IgD-negative memory B cell (primary cell): ENCODE results near the gene CD93. TPM values are rescaled to one million over a fixed set of nuclear protein-coding genes. Genes with fewer than 3 reads are reported as not detected.

Source experiments
- H3K27ac Mint-ChIP-seq, 3 donors: one replicate each; pipeline ENCODE4 v1.8.0; 2020 to 2022; ENCODE audit warnings: mild to moderate bottlenecking in 3 of 3, mixed read lengths in 3 of 3, moderate library complexity in 1 of 3
- H3K27me3 Mint-ChIP-seq: one replicate; pipeline ENCODE4 v1.8.0; 2021; ENCODE audit warnings: mixed read lengths
- H3K36me3 Mint-ChIP-seq: one replicate; pipeline ENCODE4 v1.8.0; 2020; ENCODE audit warnings: mild to moderate bottlenecking, mixed read lengths
- H3K4me1 Mint-ChIP-seq, 3 donors: one replicate each; pipeline ENCODE4 v1.8.0; 2020 to 2022; ENCODE audit warnings: mixed read lengths in 3 of 3, mild to moderate bottlenecking in 1 of 3
- H3K4me3 Mint-ChIP-seq, 4 donors: one replicate each; pipeline ENCODE4 v1.8.0; 2020 to 2022; ENCODE audit warnings: mild to moderate bottlenecking in 4 of 4, mixed read lengths in 4 of 4, moderate library complexity in 3 of 4
- H3K9me3 Mint-ChIP-seq, 3 donors: one replicate each; pipeline ENCODE4 v1.8.0; 2020 to 2021; ENCODE audit warnings: mixed read lengths in 3 of 3, mild to moderate bottlenecking in 1 of 3
- polyA plus RNA-seq: library from polyadenylated mRNA; unstranded; fragments of 300-500 nt; fragmentation: Illumina TruSeq; gene quantifications from one replicate; pipeline ENCODE4 v1.2.3, GENCODE V29; 2021

CD93 gene
- polyA plus RNA-seq, 1 donor from 2014 or later = not detected

DNA sequence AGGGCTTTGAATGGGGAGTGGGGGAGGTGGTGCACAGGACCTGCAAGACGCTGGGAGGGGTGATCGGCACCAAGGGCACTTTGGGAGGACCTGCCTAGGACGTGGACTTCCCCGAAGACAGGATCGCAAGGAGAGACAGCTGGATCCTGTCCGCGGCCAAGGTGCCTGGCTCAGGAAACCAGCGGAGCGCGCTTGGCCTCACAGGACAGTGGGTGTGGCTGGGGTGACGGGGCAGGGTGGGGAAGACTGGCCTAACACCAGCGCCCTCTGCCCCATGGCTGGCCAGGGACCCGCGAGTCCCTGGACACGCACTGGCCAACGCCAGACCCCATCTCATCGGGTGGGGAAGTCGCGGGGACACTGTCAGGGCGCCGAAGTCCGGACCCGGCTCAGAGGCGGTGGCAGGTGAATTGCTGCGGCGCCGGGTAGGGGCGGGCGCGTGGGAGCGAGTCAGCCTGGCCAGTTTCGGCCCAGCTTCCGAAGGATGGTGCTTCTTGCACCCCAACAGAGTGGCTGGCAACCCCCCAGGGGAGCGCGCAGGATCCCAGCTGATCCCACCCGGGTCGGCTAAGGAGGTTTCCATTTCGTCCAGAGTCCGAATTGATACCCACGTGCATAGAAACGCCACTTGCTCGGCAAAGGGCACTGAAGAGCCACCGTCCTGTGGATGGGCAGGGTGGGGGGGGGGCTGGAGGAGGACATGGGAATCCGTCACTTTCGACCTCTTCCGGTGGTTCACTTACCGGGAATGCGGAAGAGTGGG is 35.9 kb downstream of the CD93 start:
- Mint-ChIP-seq H3K36me3 (no peaks in the 10 kb centered on the region), H3K9me3 (peaks cover 0 to 2% (median 0%) of the 10 kb centered on the region in 3 donors), H3K27ac (no peak overlapping the region), H3K4me1 (peaks cover 0 to 4% (median 0%) of the 10 kb centered on the region in 3 donors), H3K27me3 (peaks cover 28% of the 10 kb centered on the region), H3K4me3 (no peak overlapping the region)

DNA sequence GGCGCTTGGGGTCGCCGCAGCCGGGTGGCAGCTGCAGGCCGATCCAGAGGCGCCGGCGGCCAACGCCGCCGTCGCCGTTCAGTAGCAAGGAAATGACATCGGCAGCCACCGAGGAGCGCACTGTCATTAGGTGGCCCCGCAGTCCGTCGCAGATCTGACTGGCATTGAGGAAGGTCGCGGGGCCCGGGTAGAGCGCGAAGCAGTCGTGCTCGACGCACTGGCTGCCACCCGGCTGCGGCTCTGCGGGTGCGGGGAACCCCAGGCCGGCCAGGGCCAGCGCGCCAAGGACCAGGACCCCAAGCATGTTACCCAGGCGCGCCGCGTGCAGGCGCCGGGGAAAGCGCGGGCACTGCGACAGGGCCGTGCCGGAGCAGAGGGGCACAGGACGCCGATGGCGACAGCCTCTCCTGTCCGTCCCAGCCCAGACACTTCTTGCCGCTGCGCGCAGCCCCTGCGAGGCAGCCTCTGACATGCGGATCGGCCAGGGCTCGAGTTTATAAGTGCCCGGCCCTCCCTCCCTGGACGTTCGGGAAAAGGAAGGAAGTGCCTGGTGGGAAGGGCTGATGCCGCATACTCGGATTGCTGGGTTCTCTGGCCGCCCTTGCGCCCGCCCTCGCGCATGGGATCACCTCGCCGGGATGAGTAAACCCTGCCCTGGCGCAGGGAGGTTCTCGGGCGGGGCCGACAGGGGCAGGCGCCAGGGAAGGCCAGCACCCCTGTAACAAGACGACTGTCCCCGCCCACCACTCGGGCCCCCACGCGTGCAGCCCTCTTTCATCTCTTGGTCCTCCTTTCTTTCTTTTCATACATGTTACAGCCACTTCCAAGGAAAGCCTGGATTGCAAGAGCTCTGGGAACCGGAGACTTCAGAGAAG is 36.7 kb downstream of the CD93 start, which contains the start of gene THBD:
Gene THBD (minus strand): TSS at position 472 of the 875 bp plus-strand sequence. CDS start 168 bp downstream, at position 304.
- Mint-ChIP-seq H3K4me1 (peaks cover 0 to 4% (median 0%) of the 10 kb centered on the region in 3 donors), H3K36me3 (no peaks in the 10 kb centered on the region), H3K9me3 (peaks cover 0 to 2% (median 0%) of the 10 kb centered on the region in 3 donors), H3K27me3 (peaks cover 28% of the 10 kb centered on the region), H3K27ac (no peak within 1 kb of the TSS), H3K4me3 (peak within 1 kb of the TSS in 1 of 4 donors; percentile 27)

DNA sequence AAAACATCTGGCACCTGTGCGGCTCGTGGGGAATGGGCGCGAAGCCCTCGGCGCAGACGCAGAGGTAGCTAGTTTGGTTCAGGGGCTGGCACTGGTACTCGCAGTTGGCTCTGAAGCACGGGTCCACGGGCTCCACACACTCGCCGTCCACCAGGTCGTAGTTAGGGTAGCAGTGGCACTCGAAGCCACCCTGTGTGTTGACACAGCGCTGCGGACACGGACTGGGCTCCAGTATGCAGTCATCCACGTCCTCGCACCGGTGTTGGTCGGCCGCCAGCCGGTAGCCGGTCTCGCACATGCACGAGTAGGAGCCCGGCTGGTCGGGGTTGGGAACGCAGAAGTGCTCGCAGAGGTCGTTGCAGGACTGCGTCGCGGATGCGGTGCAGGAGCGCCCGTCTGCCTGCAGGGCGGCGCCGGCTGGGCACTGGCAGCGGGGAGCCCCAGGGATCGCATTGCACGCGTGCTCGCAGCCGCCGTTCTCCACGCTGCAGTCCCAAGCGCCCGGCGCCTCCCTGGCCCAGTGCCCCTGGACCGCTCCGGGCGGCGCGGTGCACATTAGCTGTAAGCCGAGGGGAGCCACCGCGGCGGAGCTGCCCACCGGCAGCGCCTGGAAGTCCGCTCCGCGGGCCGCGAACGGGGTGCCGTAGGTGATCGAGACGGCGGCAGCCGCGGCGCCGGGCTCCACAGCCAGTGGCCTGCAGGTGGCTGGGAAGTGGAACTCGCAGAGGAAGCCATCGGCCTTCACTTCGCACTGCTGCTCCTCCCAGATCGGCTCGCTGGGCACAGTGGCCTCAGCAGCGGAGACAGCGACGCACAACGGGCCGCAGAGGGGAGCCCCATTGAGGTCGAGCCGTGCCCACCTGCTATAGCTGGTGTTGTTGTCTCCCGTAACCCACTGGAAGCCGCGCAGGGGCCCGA is 37.6 kb downstream of the CD93 start:
- no peaks in the 10 kb centered on the region for H3K36me3 Mint-ChIP-seq
- H3K27ac Mint-ChIP-seq = no peak overlapping the region
- H3K4me3 Mint-ChIP-seq = no peak overlapping the region
- peaks cover 0 to 2% (median 0%) of the 10 kb centered on the region in 3 donors for H3K9me3 Mint-ChIP-seq
- H3K27me3 Mint-ChIP-seq = peaks cover 30% of the 10 kb centered on the region
- peaks cover 0 to 4% (median 0%) of the 10 kb centered on the region in 3 donors for H3K4me1 Mint-ChIP-seq

DNA sequence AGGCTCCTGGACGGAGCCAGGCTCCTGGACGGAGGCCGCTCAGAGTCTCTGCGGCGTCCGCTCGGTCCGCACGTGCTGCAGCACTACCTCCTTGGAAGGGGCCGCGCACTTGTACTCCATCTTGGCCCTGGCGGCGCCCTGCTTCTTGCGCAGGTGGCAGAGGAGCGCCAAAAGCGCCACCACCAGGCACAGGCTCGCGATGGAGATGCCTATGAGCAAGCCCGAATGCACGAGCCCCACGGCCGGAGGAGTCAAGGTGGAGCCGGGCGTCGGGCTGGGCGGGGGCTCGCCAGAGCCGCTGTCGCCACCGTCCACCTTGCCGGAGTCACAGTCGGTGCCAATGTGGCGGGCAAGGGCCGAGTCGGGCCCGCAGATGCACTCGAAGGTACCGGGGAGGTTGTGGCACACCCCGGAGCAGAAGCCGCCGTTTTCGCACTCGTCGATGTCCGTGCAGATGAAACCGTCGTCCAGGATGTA is 38.3 kb downstream of the CD93 start:
- H3K9me3 Mint-ChIP-seq = peaks cover 0 to 2% (median 0%) of the 10 kb centered on the region in 3 donors
- no peak overlapping the region for H3K4me3 Mint-ChIP-seq
- no peak overlapping the region for H3K27ac Mint-ChIP-seq
- peaks cover 30% of the 10 kb centered on the region for H3K27me3 Mint-ChIP-seq
- peaks cover 0 to 4% (median 0%) of the 10 kb centered on the region in 3 donors for H3K4me1 Mint-ChIP-seq
- H3K36me3 Mint-ChIP-seq = no peaks in the 10 kb centered on the region

DNA sequence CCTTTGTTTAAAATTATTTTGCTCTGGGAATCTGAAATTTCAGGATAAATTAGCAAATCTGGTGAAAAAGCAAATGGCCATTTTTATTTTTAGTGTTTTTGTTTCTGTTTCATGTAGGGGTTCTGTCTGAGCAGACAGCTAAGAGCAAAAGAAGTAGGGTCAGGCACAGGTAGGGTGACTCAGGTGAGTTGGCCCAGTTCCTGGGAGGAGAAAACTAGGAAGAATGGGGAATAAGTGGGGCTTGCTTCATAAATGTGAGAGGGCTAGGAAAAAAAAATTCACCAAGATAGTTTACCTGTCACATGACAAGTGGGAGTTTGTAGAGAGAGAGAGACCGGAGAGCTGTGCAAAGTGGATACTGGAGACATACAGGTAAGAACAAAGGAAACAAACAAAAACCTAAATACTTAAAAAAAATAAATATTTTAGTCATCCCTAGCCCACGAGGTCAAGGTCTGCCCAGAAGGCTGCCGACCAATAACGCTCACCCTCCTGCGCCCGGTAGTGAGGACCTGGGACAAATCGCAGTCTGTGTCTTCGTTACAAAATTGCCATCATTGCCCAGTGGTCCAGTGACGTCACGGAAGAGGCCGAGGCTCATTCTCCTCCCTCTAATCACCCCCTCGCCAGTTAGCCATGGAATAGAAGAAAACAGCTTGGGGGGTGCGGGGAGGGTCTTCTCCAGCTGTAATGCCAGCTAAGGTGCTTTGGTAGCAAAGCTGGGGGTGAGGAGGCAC is 39.0 kb downstream of the CD93 start:
- H3K27ac Mint-ChIP-seq = peak overlapping the region in 1 of 3 donors; percentile 72
- H3K27me3 Mint-ChIP-seq = peaks cover 29% of the 10 kb centered on the region
- H3K36me3 Mint-ChIP-seq = no peaks in the 10 kb centered on the region
- H3K9me3 Mint-ChIP-seq = peaks cover 0 to 2% (median 0%) of the 10 kb centered on the region in 3 donors
- H3K4me1 Mint-ChIP-seq = peaks cover 0 to 4% (median 0%) of the 10 kb centered on the region in 3 donors
- no peak overlapping the region for H3K4me3 Mint-ChIP-seq

DNA sequence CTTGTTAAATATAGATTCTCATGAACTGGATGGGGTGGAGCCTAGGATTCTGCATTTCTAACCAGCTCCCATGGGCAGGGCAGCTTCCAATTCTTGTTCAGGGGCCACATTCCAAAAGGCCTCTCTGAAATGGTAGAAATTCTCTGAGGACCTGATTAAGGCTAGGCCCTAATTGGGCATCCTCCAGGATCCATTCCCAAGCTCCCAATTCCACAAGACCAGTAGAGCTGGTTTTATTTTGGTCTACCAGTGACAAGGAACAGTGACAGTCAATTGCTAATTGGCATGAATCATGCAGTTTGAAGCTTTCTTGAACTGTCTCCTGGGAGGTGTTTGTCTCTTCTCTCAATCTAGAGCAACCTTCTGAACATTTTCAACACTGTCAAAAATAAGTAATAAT is 39.7 kb downstream of the CD93 start:
- no peak overlapping the region for H3K27ac Mint-ChIP-seq
- H3K27me3 Mint-ChIP-seq = peaks cover 24% of the 10 kb centered on the region
- H3K4me3 Mint-ChIP-seq = no peak overlapping the region
- H3K4me1 Mint-ChIP-seq = peaks cover 0 to 4% (median 0%) of the 10 kb centered on the region in 3 donors
- no peaks in the 10 kb centered on the region for H3K36me3 Mint-ChIP-seq
- peaks cover 0 to 2% (median 0%) of the 10 kb centered on the region in 3 donors for H3K9me3 Mint-ChIP-seq

DNA sequence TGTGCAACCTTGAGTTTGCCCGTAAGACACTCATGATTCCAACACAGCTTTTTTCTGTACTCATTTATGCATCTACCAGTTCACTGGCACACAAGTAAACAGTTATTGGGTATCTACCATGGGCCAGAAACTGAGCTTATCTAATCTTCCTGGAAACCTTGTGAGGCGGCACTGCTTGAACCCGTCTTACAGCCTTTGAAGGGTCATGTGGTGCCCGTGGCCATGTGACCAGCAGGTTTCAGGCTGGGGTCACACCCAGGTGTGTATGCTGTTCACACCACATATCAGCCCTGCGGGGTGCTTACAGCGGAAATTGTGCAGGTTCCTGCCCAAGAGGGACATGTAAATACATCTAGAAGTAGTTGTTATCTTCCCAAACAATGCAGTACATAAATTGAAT is 42.7 kb downstream of the CD93 start:
- peaks cover 0 to 2% (median 0%) of the 10 kb centered on the region in 3 donors for H3K9me3 Mint-ChIP-seq
- no peaks in the 10 kb centered on the region for H3K36me3 Mint-ChIP-seq
- no peak overlapping the region for H3K27ac Mint-ChIP-seq
- H3K27me3 Mint-ChIP-seq = peaks cover 14% of the 10 kb centered on the region
- no peak overlapping the region for H3K4me3 Mint-ChIP-seq
- peaks cover 0 to 4% (median 0%) of the 10 kb centered on the region in 3 donors for H3K4me1 Mint-ChIP-seq

DNA sequence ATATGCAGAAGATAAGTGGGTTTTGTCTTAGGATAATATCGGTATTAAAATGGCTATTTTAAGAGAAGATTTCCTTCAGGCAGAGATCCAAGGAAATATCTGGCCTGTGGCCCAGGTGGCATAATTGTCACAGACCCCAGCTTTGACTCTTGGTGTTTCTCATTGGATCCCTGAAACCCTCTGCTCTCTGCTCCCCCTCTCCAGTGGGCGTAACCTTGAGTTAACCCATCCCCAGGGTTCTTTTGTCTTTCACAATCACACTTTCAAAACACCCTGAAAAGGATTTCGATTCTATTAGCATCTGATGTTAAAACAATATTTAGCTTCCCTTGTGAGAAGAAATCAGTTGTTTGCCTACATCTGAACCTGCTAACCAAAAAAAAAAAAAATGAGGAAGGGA is 43.9 kb downstream of the CD93 start:
- Mint-ChIP-seq H3K9me3 (peaks cover 0 to 2% (median 0%) of the 10 kb centered on the region in 3 donors), H3K27me3 (peaks cover 13% of the 10 kb centered on the region), H3K27ac (no peak overlapping the region), H3K4me3 (no peak overlapping the region), H3K4me1 (peaks cover 0 to 4% (median 0%) of the 10 kb centered on the region in 3 donors), H3K36me3 (no peaks in the 10 kb centered on the region)

DNA sequence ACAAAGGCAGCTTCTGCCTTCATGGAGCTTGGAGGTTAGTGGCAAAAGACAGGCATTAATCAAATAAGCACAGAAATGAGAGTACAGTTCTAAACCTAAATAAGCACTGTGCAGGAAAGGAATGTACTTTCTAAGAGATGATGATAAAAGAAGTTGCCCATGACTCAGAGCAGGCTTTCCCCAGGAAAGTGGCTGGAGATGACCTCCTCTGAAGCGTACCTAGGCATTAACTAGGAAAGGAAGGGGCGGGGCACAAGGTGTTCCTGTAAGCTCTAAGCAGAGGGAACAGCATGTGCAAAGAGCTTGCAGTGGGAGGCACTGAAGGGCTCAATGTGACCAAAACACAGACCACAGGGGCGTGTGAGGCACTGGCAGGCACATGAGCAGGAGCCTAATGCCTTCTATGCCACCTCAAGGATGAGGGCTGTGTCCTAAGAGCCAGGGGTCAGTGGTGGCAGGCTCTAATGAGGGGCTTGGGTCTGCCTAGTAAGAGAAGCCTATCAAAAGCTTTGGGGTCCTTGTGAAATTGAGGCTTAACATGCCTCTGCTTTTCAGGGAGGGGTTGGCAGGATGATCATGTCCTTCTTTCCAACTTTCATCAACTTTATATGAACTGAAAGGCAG is 46.1 kb downstream of the CD93 start:
- peaks cover 0 to 3% (median 0%) of the 10 kb centered on the region in 3 donors for H3K9me3 Mint-ChIP-seq
- H3K27me3 Mint-ChIP-seq = peaks cover 7% of the 10 kb centered on the region
- no peak overlapping the region for H3K4me3 Mint-ChIP-seq
- H3K27ac Mint-ChIP-seq = no peak overlapping the region
- no peaks in the 10 kb centered on the region for H3K4me1 Mint-ChIP-seq
- H3K36me3 Mint-ChIP-seq = peaks cover 1% of the 10 kb centered on the region

DNA sequence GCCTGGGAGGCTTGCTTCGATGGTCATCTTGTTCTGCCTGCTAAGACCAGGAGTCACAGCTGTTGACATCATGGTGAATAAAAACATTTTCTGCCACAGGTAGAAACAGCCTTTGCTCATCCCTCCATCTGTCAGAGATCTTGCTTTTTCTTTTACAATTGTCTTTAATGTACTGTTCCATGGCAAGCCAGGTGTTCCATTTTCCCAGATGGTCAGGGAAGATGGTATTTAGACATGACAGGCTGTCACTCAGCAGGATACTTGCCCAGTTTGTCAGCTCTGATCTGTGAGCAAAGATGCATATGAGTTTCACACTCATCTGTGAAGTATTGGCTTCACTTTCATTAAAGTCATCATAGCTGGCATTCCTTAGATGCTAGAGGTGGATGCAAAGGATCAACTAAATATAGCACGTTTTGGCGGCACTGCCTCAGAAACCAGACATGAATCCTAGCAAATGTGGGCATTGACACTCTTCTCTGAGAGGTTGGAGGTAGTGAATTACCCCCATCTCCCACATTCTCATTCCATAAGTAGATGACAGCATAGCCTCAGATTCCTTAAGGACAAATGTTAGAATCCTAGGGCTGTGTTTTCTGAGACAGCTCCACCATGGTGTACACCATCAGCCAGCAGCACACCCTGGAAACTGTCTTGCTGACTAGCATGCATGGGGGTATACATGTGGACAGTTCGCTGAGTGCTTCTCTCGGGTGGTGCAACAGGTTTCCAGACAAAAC is 46.8 kb downstream of the CD93 start:
- H3K4me1 Mint-ChIP-seq = no peaks in the 10 kb centered on the region
- peaks cover 1% of the 10 kb centered on the region for H3K36me3 Mint-ChIP-seq
- peak overlapping the region in 1 of 3 donors; percentile 78 for H3K27ac Mint-ChIP-seq
- H3K9me3 Mint-ChIP-seq = peaks cover 0 to 3% (median 0%) of the 10 kb centered on the region in 3 donors
- H3K27me3 Mint-ChIP-seq = peaks cover 7% of the 10 kb centered on the region
- H3K4me3 Mint-ChIP-seq = no peak overlapping the region

DNA sequence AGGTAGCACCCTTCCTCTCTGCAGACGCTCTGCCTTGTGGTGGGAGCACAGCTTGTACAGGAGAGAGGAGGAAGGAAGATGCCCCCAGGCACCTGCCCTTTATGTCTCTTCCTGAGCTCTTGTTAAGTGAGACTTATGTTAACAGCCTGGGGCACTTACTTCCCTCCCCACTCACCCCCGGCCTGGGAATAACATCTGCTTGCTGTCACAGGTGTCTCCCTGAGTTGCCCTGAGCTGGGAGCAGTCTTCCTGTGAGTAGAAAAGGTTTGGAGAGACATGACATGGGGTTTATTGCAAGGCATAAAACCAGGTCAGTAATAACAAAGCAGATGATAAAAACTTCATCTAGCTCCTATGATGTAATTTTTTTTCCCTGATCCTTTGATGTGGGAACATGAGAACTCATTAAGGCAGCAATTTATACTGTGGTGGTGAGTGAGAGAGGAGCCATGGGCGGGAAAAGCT is 49.1 kb downstream of the CD93 start:
- Mint-ChIP-seq H3K36me3 (peaks cover 1% of the 10 kb centered on the region), H3K4me1 (no peaks in the 10 kb centered on the region), H3K27me3 (peaks cover 12% of the 10 kb centered on the region), H3K9me3 (peaks cover 0 to 3% (median 0%) of the 10 kb centered on the region in 3 donors), H3K4me3 (no peak overlapping the region), H3K27ac (no peak overlapping the region)

DNA sequence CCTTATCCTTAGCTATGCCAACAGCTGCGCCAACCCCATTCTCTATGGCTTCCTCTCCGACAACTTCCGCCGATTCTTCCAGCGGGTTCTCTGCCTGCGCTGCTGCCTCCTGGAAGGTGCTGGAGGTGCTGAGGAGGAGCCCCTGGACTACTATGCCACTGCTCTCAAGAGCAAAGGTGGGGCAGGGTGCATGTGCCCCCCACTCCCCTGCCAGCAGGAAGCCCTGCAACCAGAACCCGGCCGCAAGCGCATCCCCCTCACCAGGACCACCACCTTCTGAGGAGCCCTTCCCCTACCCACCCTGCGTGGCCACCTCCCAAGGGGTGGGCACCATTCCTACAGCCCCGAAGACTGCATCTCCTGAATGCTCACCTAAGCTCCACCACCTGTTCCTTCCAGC is 49.8 kb downstream of the CD93 start:
- no peaks in the 10 kb centered on the region for H3K4me1 Mint-ChIP-seq
- H3K27me3 Mint-ChIP-seq = peaks cover 12% of the 10 kb centered on the region
- no peak overlapping the region for H3K27ac Mint-ChIP-seq
- H3K9me3 Mint-ChIP-seq = peaks cover 0 to 3% (median 0%) of the 10 kb centered on the region in 3 donors
- H3K36me3 Mint-ChIP-seq = peaks cover 1% of the 10 kb centered on the region
- H3K4me3 Mint-ChIP-seq = no peak overlapping the region

DNA sequence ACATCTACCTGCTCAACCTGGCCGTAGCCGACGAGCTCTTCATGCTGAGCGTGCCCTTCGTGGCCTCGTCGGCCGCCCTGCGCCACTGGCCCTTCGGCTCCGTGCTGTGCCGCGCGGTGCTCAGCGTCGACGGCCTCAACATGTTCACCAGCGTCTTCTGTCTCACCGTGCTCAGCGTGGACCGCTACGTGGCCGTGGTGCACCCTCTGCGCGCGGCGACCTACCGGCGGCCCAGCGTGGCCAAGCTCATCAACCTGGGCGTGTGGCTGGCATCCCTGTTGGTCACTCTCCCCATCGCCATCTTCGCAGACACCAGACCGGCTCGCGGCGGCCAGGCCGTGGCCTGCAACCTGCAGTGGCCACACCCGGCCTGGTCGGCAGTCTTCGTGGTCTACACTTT is 50.4 kb downstream of the CD93 start:
- Mint-ChIP-seq H3K36me3 (peaks cover 1% of the 10 kb centered on the region), H3K4me1 (no peaks in the 10 kb centered on the region), H3K4me3 (no peak overlapping the region), H3K9me3 (peaks cover 0 to 3% (median 0%) of the 10 kb centered on the region in 3 donors), H3K27me3 (peaks cover 12% of the 10 kb centered on the region), H3K27ac (no peak overlapping the region)
